ENCODE results near the gene C11orf16. TPM values are rescaled to one million over a fixed set of nuclear protein-coding genes. Genes with fewer than 3 reads are reported as not detected.

The C11orf16 gene
- total and polyA plus RNA-seq, 2 of the 8 experiments (the other 6 are each of a cell fraction or from before 2014, with no cell fraction given): 0.08 TPM; not detected in 1

GRCh38 chr11:8980485-8980884 is 47.7 kb upstream of the C11orf16 start:
- H2BK12ac ChIP-seq (ENCODE audit: low read depth, low read length): no peak overlapping the region
- no peak overlapping the region for H3K18ac ChIP-seq (ENCODE audit: extremely low read depth, low read length)
- H3K4me2 ChIP-seq (ENCODE audit: insufficient read depth in 1 of 2, low read depth in 2 of 2, low read length in 2 of 2): no peak overlapping the region
- H2AFZ ChIP-seq (ENCODE audit: low read length): no peak overlapping the region
- no peak overlapping the region for H3K4ac ChIP-seq (replicated peaks; ENCODE audit: insufficient read length, low read depth, low read length)
- no peaks in the 10 kb centered on the region for H4K20me1 ChIP-seq (replicated peaks in 1 of 2; ENCODE audit: control insufficient read depth in 1 of 2, insufficient read depth in 2 of 2, low read length in 2 of 2)
- TF ChIP-seq MAFK (IDR thresholded peaks at IDR 0.05; ENCODE audit: low read depth, low read length) (no peak), CTBP2 (IDR thresholded peaks at IDR 0.05; ENCODE audit: borderline replicate concordance, insufficient read depth, insufficient read length, low read length) (no peak), SAP30 (IDR thresholded peaks at IDR 0.05; ENCODE audit: insufficient read depth, insufficient replicate concordance, low read length) (no peak), SIN3A (conservative IDR thresholded peaks at IDR 0.05 in 1 of 2, IDR thresholded peaks at IDR 0.05 in 1 of 2; ENCODE audit: low read depth in 1 of 2, low read length in 2 of 2) (no peak), SUZ12 (IDR thresholded peaks at IDR 0.05; ENCODE audit: low read length) (no peak), KDM5A (IDR thresholded peaks at IDR 0.05; ENCODE audit: low read length) (no peak), TCF12 (IDR thresholded peaks at IDR 0.05; ENCODE audit: low read depth, low read length) (no peak), E2F6 (IDR thresholded peaks at IDR 0.05) (no peak), SRF (IDR thresholded peaks at IDR 0.05; ENCODE audit: low read depth, low read length) (no peak), KDM4A (IDR thresholded peaks at IDR 0.05; ENCODE audit: low read depth, low read length, severe bottlenecking) (no peak)
- H3K9me3 ChIP-seq (ENCODE audit: insufficient read depth in 2 of 2, low read depth in 1 of 2, low read length in 1 of 2): no peaks in the 10 kb centered on the region; a peak in 1 of 4 replicates
- H3K23me2 ChIP-seq (ENCODE audit: low read depth, low read length): no peaks in the 10 kb centered on the region
- no peak overlapping the region for H3K27ac ChIP-seq (ENCODE audit: low read depth, low read length)
- no peaks in the 10 kb centered on the region for H3K36me3 ChIP-seq (ENCODE audit: control insufficient read depth in 2 of 4, insufficient read depth in 4 of 4, low read length in 3 of 4)
- H3K4me3 ChIP-seq (ENCODE audit: extremely low read depth in 1 of 4, insufficient read depth in 2 of 4, low read depth in 3 of 4, low read length in 4 of 4): no peak overlapping the region
- no peak overlapping the region for H2BK5ac ChIP-seq (ENCODE audit: low read depth, low read length)
- H3K79me2 ChIP-seq (ENCODE audit: control insufficient read depth in 1 of 2, insufficient read depth in 2 of 2, low read length in 2 of 2): no peaks in the 10 kb centered on the region
- DNase-seq (ENCODE audit: low read depth in 1 of 2, low spot score in 2 of 2) (no peak), FAIRE-seq (no peak)
- H3K23ac ChIP-seq (ENCODE audit: insufficient read length): no peak overlapping the region
- H3K4me1 ChIP-seq (replicated peaks in 1 of 4; ENCODE audit: control insufficient read depth in 3 of 4, insufficient read depth in 4 of 4, low read length in 3 of 4): no peaks in the 10 kb centered on the region
- H4K8ac ChIP-seq (ENCODE audit: extremely low read depth, insufficient read depth, low read length): no peak overlapping the region
- H2BK20ac ChIP-seq (ENCODE audit: low read length): no peak overlapping the region
- H2BK15ac ChIP-seq (ENCODE audit: low read length): no peak overlapping the region
- H3K56ac ChIP-seq (replicated peaks; ENCODE audit: insufficient read length, low read depth, low read length): no peak overlapping the region
- CTCF ChIA-PET (ENCODE audit: partially characterized antibody): interaction anchor here (0.6 to 1.2 kb wide), 4 partner anchors 16 to 115 kb away, joined by 3 read pairs; no protein-coding TSS in a partner anchor
- no peak overlapping the region for H4K5ac ChIP-seq (ENCODE audit: insufficient read length, low read depth, low read length)
- H3K79me1 ChIP-seq (ENCODE audit: low read depth, low read length): no peaks in the 10 kb centered on the region
- H3K14ac ChIP-seq (ENCODE audit: insufficient read length): no peak overlapping the region
- no peak overlapping the region for H4K91ac ChIP-seq (replicated peaks; ENCODE audit: insufficient read length, low read length)
- H3K9ac ChIP-seq (replicated peaks in 1 of 4; ENCODE audit: extremely low read depth in 1 of 4, low read depth in 3 of 4, low read length in 3 of 4): no peak overlapping the region
- H2AK5ac ChIP-seq (ENCODE audit: low read depth, low read length): no peak overlapping the region
- no peaks in the 10 kb centered on the region for H3K27me3 ChIP-seq (replicated peaks in 1 of 4; ENCODE audit: control insufficient read depth in 3 of 4, extremely low read depth in 1 of 4, insufficient read depth in 3 of 4, low read length in 3 of 4)
- no peak overlapping the region for H2BK120ac ChIP-seq (replicated peaks; ENCODE audit: low read depth, low read length)
- WGBS, 2 experiments (ENCODE audit: extremely low coverage in 1 of 2, insufficient coverage in 1 of 2, insufficient read length in 1 of 2, insufficient replicate concordance in 2 of 2, low coverage in 1 of 2, low lambda C conversion rate in 2 of 2, missing lambda C conversion rate in 1 of 2): 97% methylated on average over 3 of the region's 3 CpGs; no CpG with 5 or more reads in 1 of the 2 experiments
- POLR2A ChIA-PET (ENCODE audit: partially characterized antibody): no interaction called here
